NCI-H526 treated with DMSO at 0.1 percent for 48 hours (cell line): ENCODE data around the gene FAM162A.

Source experiments
- DNase-seq: peaks from one replicate; lab custom pipeline; 2025; lab: John Stamatoyannopoulos, UW

The FAM162A gene

GRCh38 chr3:122389197-122389596 lies 5.2 kb downstream of the FAM162A start:
- DNase-seq: no peak

- no peak for DNase-seq
Observed at GRCh38 chr3:122389892-122390291, 5.9 kb downstream of the FAM162A start.

- DNase-seq: no peak
Observed at GRCh38 chr3:122390665-122391064, 6.7 kb downstream of the FAM162A start.

GRCh38 chr3:122391681-122392446 lies 7.9 kb downstream of the FAM162A start:
- DNase-seq: no peak

GRCh38 chr3:122392868-122393844 lies 9.2 kb downstream of the FAM162A start:
- peak; percentile 23 for DNase-seq

- DNase-seq: no peak
Observed at GRCh38 chr3:122394173-122394572, 10.2 kb downstream of the FAM162A start.

- no peak for DNase-seq
Observed at GRCh38 chr3:122395582-122395981, 11.6 kb downstream of the FAM162A start.

GRCh38 chr3:122396511-122396910 lies 12.5 kb downstream of the FAM162A start:
- no peak for DNase-seq

- no peak for DNase-seq
Observed at GRCh38 chr3:122397201-122397600, 13.2 kb downstream of the FAM162A start.

- DNase-seq: no peak
Observed at GRCh38 chr3:122398920-122399319, 14.9 kb downstream of the FAM162A start.

- no peak for DNase-seq
Observed at GRCh38 chr3:122403489-122403888, 19.5 kb downstream of the FAM162A start.

GRCh38 chr3:122405015-122405414 lies 21.0 kb downstream of the FAM162A start:
- DNase-seq: no peak

- DNase-seq: no peak
Observed at GRCh38 chr3:122406198-122406597, 22.2 kb downstream of the FAM162A start.

GRCh38 chr3:122407946-122408345 lies 24.0 kb downstream of the FAM162A start:
- no peak for DNase-seq

- DNase-seq: no peak
Observed at GRCh38 chr3:122409446-122409845, 25.5 kb downstream of the FAM162A start.

- no peak for DNase-seq
Observed at GRCh38 chr3:122410111-122410510, 26.1 kb downstream of the FAM162A start.

- DNase-seq: no peak
Observed at GRCh38 chr3:122410639-122411038, 26.7 kb downstream of the FAM162A start.

- no peak for DNase-seq
Observed at GRCh38 chr3:122414391-122414790, 30.4 kb downstream of the FAM162A start.

- no peak for DNase-seq
Observed at GRCh38 chr3:122415104-122415744, 31.2 kb downstream of the FAM162A start.

GRCh38 chr3:122415762-122416654 lies 32.0 kb downstream of the FAM162A start, which contains the start of gene WDR5B:
TSS of gene WDR5B (minus strand) at chr3:122416062. CDS start at chr3:122415528, 534 bp downstream.
- no peak for DNase-seq

- no peak for DNase-seq
Observed at GRCh38 chr3:122416966-122417365, 33.0 kb downstream of the FAM162A start.
